Testis (tissue), 3 donors: ENCODE results near the gene TRIM43. TPM values are rescaled to one million over a fixed set of nuclear protein-coding genes. Genes with fewer than 3 reads are reported as not detected.
"Not testable (repeated sequence)": the region's sequence is repeated elsewhere in the genome, so short reads cannot be mapped to it uniquely, and the experiment has no call there.

Experiments used
- DNase-seq: peaks from one replicate; pipeline ENCODE4 v3.0.0-alpha.2; 2019
- H3K27ac ChIP-seq, 2 donors: fragments of 200-600 bp; sonication (generic); one replicate each; pipeline ENCODE4 v1.5.1; 2019
- H3K27me3 ChIP-seq: fragments of 200-600 bp; sonication (generic); one replicate; pipeline ENCODE4 v1.5.1; 2019
- H3K36me3 ChIP-seq: fragments of 200-600 bp; sonication (generic); one replicate; pipeline ENCODE4 v1.5.1; 2017; ENCODE audit warnings: low read depth; ENCODE audit errors: missing control alignments
- H3K4me1 ChIP-seq: fragments of 200-600 bp; sonication (generic); one replicate; pipeline ENCODE4 v1.5.1; 2019
- H3K4me3 ChIP-seq, 2 donors: fragments of 200-600 bp; sonication (generic); one replicate each; pipeline ENCODE4 v1.5.1; 2017 to 2019
- H3K9me3 ChIP-seq: fragments of 200-600 bp; sonication (generic); one replicate; pipeline ENCODE4 v1.5.1; 2017
- WGBS, 2 donors: methylation state at CpG; one replicate each; pipeline ENCODE4 v1.1.5; 2018; 5-methylcytosine and 5-hydroxymethylcytosine counted together
- intact Hi-C: fragments of 100-400 bp; cut with DNase I; formaldehyde crosslinking; loops from one replicate; pipeline ENCODE4 v1.15.1; 2023; ENCODE audit warnings: low total_unique reads
- polyA plus RNA-seq: library from polyadenylated mRNA; stranded (reverse); fragments of 350-450 nt; fragmentation: Illumina TruSeq; extraction: RNeasy Lipid Tissue Mini Kit (QIAGEN cat#74804); gene quantifications from one replicate; pipeline ENCODE4 v1.2.3, GENCODE V29; 2014; ENCODE audit warnings: low read depth, low replicate concordance; ENCODE audit not compliant: insufficient read depth
- small RNA-seq, 2 donors: library from RNA; depleted of rRNA; stranded (forward); fragments of <200 nt; gene quantifications; one replicate each; pipeline ENCODE3, GENCODE V24; 2016
- total RNA-seq, 2 donors: library from RNA; depleted of rRNA; stranded (reverse); fragments of >200 nt; gene quantifications; one replicate each; pipeline ENCODE4 v1.2.3, GENCODE V29; 2016

The TRIM43 gene
- total and polyA plus RNA-seq, 3 donors from 2014 or later = 0.34 to 1.4 (median 1.3) TPM

DNA sequence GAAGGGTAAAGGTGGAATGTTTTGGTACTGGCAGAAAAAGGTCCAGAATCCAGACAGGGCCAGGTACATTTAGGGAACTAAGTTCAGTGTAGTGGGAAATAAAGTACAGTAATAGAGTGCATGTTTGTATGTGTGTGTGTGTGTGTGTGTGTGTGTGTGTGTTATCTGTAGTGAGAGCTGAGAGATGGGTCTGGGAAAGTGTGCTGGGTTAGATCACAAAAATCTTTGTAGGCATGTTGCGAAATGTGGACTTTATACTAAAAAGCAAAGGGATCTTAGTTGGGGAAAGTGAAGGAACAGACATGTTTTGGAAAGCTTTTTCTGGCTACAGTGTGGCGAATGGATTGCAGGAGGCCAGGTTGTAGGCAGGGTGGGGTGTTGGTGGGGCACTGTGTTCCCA is 53.5 kb downstream of the TRIM43 start:
- H3K27ac ChIP-seq, H3K4me1 ChIP-seq, DNase-seq, H3K36me3 ChIP-seq, intact Hi-C loops, H3K27me3 ChIP-seq, H3K4me3 ChIP-seq, H3K9me3 ChIP-seq: not testable (repeated sequence)
- no CpG with 5 or more reads among the region's 2 CpGs for WGBS, 2 donors

DNA sequence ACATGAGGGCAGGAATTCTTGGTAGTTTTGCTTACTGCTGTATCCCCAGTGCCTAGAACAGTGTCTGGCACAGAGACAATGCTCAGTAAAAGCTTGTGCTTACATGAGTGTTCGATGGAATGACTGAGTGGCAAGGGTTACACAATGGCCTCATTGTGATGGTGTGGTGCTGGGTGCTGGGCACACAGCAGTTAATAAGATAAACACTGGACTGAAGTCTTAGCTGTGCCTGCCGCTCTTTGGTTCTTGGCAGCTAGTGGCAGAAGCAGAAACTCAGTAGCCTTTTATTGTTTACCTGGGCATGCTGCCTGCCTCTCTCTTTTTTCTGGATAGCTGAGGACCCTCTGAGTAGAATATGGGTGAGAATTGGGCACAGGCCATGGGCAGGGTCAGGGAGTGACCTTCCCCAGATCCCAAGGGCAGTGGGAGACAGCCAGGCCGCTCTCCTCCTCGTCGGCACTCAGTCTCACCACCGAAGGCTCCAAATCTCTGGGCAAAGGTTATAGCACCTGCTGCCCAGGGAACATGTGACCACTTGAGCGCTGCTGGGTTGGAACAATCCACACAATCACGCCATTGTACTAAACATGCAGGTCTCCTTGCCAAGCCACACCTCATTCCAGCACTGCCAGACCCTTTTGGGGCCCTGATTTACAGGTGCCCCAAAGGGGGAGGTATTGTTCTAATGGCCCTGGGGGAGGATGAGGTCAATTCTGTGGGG is 54.6 kb downstream of the TRIM43 start:
- intact Hi-C loops, H3K4me3 ChIP-seq, H3K4me1 ChIP-seq, H3K27ac ChIP-seq, H3K36me3 ChIP-seq, DNase-seq, H3K9me3 ChIP-seq, H3K27me3 ChIP-seq: not testable (repeated sequence)
- no CpG with 5 or more reads among the region's 8 CpGs for WGBS, 2 donors

DNA sequence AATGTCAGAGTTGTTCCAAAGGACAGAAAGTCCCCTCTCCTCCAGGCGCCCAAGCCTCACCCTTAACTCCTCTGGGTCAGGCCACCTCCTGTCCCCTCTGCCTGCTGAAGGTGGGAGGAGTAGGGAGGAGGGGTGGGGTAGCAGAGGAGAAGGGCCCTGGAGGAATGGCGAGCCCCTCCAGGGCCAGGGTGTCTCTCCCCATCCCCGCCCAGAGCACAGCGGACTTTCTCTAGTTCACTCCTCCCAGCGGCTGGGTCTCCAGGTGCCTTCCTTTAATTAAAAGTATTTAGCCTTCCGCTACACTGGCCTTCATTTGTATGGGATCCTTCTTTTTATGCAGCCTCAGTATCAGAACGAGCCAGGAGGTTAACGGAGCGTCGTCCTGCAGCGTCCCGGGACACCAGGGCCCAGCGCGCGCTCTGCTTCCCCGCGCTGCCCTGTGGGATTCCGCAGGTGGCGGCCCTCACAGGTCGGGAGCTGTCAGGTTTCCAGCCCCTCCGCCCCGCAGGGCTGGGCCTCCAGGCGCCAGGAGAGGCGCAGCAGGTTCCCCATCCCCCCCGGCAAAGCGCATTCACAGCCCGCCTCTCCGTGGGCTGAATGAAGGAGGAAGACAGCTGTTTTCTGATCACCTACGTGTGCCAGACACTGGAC is 57.2 kb downstream of the TRIM43 start:
- H3K9me3 ChIP-seq, H3K36me3 ChIP-seq, intact Hi-C loops, H3K27ac ChIP-seq, H3K4me1 ChIP-seq, H3K27me3 ChIP-seq, H3K4me3 ChIP-seq, DNase-seq: not testable (repeated sequence)
- 26 to 53% methylated on average over 8 to 9 of the region's 29 CpGs for WGBS, 2 donors

Small RNA genes lying within 50 kb of the gene (small RNA-seq; reads per million reads assigned to genes)
- 0 reads per million in 2 donors for gene AC009237.4
- gene AC009237.7 = 0 reads per million in 2 donors

Other genes with a start within 250 kb of the TRIM43 start
- 10 to 100 TPM; 48.5 to 48.9 TPM for gene FAHD2A, start 189.3 kb upstream of the TRIM43 start, total RNA-seq
- 73.8 TPM for gene FAHD2A, start 189.3 kb upstream of the TRIM43 start, polyA plus RNA-seq
- 1 to 10 TPM in 1 of 2 donors, not detected in 1; 1.1 TPM for gene TRIM43B, start 107.2 kb upstream of the TRIM43 start, total RNA-seq
- 0.76 TPM for gene TRIM43B, start 107.2 kb upstream of the TRIM43 start, polyA plus RNA-seq